Adipose tissue (tissue), 3 donors: ENCODE results near the gene MBNL2. TPM values are rescaled to one million over a fixed set of nuclear protein-coding genes. Genes with fewer than 3 reads are reported as not detected.

ENCODE experiments used
- H3K27ac ChIP-seq: one replicate; pipeline ENCODE4 v1.5.1; 2013; ENCODE audit warnings: low read depth, low read length
- WGBS, 3 donors: extraction: QIAGEN DNeasy Blood & Tissue Kit; methylation state at CpG; one replicate each; pipeline ENCODE4 v1.1.7; 2013; 5-methylcytosine and 5-hydroxymethylcytosine counted together
- polyA plus RNA-seq, 3 donors: library from polyadenylated mRNA; stranded (reverse); fragments of 200-250 nt; gene quantifications; one replicate each; pipeline ENCODE4 v1.2.3, GENCODE V29; 2013
- donor health status: healthy with polysubstance abuse.
- donor health status: Bipolar disorder and iron deficiency.
- donor health status: healthy.

MBNL2 gene
- polyA plus RNA-seq, 3 donors = 17.8 to 34.3 (median 23.7) TPM

GRCh38 chr13:97395447-97396136 lies 173.5 kb downstream of the MBNL2 start:
- no peak overlapping the region for H3K27ac ChIP-seq
- 89 to 94% (median 92%) methylated on average over 4 of the region's 4 CpGs for WGBS, 3 donors

GRCh38 chr13:97397267-97397666 lies 175.1 kb downstream of the MBNL2 start:
- H3K27ac ChIP-seq = no peak overlapping the region
- 73 to 77% (median 76%) methylated on average over 10 of the region's 10 CpGs for WGBS, 3 donors

GRCh38 chr13:97401421-97401820 lies 179.3 kb downstream of the MBNL2 start:
- 62 to 81% (median 74%) methylated on average over 3 of the region's 3 CpGs for WGBS, 3 donors
- no peak overlapping the region for H3K27ac ChIP-seq

GRCh38 chr13:97403893-97404750 lies 182.0 kb downstream of the MBNL2 start:
- H3K27ac ChIP-seq = no peak overlapping the region

GRCh38 chr13:97407540-97407939 lies 185.4 kb downstream of the MBNL2 start:
- 80 to 82% (median 81%) methylated on average over 2 of the region's 2 CpGs for WGBS, 3 donors
- no peak overlapping the region for H3K27ac ChIP-seq

More at GRCh38 chr13:97403893-97404750, 182.0 kb downstream of the MBNL2 start:
- WGBS, 3 donors = 66 to 89% (median 83%) methylated on average over 3 of the region's 3 CpGs

GRCh38 chr13:97408938-97409337 lies 186.8 kb downstream of the MBNL2 start:
- 94 to 95% (median 95%) methylated on average over 2 of the region's 2 CpGs for WGBS, 3 donors
- H3K27ac ChIP-seq = no peak overlapping the region

GRCh38 chr13:97411984-97412383 lies 189.9 kb downstream of the MBNL2 start:
- 68 to 88% (median 72%) methylated on average over 6 of the region's 6 CpGs for WGBS, 3 donors
- H3K27ac ChIP-seq = no peak overlapping the region

- 11 to 20% (median 19%) methylated on average over 1 of the region's 1 CpG for WGBS, 3 donors
- H3K27ac ChIP-seq = no peak overlapping the region
Observed at GRCh38 chr13:97413694-97414093, 191.6 kb downstream of the MBNL2 start.

- H3K27ac ChIP-seq = no peak overlapping the region
- 56 to 72% (median 69%) methylated on average over 4 of the region's 4 CpGs for WGBS, 3 donors
Observed at GRCh38 chr13:97414392-97414791, 192.3 kb downstream of the MBNL2 start.

- H3K27ac ChIP-seq = no peak overlapping the region
- WGBS, 3 donors = 46 to 76% (median 67%) methylated on average over 5 of the region's 5 CpGs
Observed at GRCh38 chr13:97417698-97418097, 195.6 kb downstream of the MBNL2 start.

GRCh38 chr13:97422118-97423054 lies 200.3 kb downstream of the MBNL2 start:
- 70 to 87% (median 71%) methylated on average over 8 of the region's 8 CpGs for WGBS, 3 donors
- no peak overlapping the region for H3K27ac ChIP-seq

- WGBS, 3 donors = 76 to 87% (median 82%) methylated on average over 8 of the region's 8 CpGs
- H3K27ac ChIP-seq = no peak overlapping the region
Observed at GRCh38 chr13:97423300-97424045, 201.3 kb downstream of the MBNL2 start.

- H3K27ac ChIP-seq = no peak overlapping the region
- whole genome bisulfite sequencing, 3 donors = 64 to 90% (median 87%) methylated on average over 2 of the region's 2 CpGs
Observed at GRCh38 chr13:97425590-97425989, 203.5 kb downstream of the MBNL2 start.

- 64 to 93% (median 89%) methylated on average over 3 of the region's 3 CpGs for WGBS, 3 donors
Observed at GRCh38 chr13:97426695-97427094, 204.6 kb downstream of the MBNL2 start.

GRCh38 chr13:97429681-97430081 lies 207.5 kb downstream of the MBNL2 start:
- WGBS, 3 donors = 47 to 69% (median 50%) methylated on average over 6 of the region's 6 CpGs

More at GRCh38 chr13:97426695-97427094, 204.6 kb downstream of the MBNL2 start:
- no peak overlapping the region for H3K27ac ChIP-seq

GRCh38 chr13:97430296-97430695 lies 208.2 kb downstream of the MBNL2 start:
- H3K27ac ChIP-seq = no peak overlapping the region
- WGBS, 3 donors = 76 to 86% (median 79%) methylated on average over 4 of the region's 4 CpGs

More at GRCh38 chr13:97429681-97430081, 207.5 kb downstream of the MBNL2 start:
- no peak overlapping the region for H3K27ac ChIP-seq

- WGBS, 3 donors = 77 to 93% (median 92%) methylated on average over 4 of the region's 4 CpGs
- no peak overlapping the region for H3K27ac ChIP-seq
Observed at GRCh38 chr13:97431171-97431764, 209.1 kb downstream of the MBNL2 start.
